HTERT RPE-1 (cell line): ENCODE measurements around the gene NT5DC3.

Experiments used
- in situ Hi-C: fragments of 300-500 bp; cut with MboI; formaldehyde crosslinking; loops from 4 replicates; pipeline ENCODE4 v1.14.3; 2020; ENCODE audit warnings: low sequenced_read_pairs

The NT5DC3 gene

DNA sequence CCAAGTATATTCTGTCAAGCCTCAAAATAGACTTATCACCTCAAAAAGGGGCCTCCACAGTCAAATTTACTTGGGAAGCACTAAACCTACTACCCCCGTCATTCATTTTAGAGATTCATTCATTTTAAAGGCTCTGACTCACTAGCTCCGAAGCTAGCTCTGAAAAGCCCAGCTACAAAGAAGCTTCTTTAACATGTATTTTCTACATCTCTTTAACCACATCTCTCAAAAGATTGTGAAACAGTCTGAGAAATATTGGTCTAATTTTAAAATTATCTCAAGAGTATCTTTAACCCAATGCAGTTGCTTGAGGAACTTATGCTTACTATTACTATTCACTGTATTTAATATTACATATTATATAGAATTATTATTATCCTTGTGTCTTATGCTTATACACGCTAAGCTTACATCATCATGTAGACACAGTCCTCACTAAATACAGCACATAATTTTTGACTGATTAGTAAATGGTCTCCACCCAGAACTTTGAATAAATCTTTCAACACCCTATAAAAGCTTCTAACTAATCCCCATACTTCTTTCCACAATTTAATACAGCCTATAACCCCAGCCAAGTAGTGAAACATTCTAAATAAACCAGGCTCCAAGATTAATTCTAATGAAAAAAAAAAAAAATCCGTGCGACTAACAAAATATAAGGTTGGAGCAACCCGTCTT lies 7.8 kb downstream of the NT5DC3 start:
- in situ Hi-C loops: no loop called here

DNA sequence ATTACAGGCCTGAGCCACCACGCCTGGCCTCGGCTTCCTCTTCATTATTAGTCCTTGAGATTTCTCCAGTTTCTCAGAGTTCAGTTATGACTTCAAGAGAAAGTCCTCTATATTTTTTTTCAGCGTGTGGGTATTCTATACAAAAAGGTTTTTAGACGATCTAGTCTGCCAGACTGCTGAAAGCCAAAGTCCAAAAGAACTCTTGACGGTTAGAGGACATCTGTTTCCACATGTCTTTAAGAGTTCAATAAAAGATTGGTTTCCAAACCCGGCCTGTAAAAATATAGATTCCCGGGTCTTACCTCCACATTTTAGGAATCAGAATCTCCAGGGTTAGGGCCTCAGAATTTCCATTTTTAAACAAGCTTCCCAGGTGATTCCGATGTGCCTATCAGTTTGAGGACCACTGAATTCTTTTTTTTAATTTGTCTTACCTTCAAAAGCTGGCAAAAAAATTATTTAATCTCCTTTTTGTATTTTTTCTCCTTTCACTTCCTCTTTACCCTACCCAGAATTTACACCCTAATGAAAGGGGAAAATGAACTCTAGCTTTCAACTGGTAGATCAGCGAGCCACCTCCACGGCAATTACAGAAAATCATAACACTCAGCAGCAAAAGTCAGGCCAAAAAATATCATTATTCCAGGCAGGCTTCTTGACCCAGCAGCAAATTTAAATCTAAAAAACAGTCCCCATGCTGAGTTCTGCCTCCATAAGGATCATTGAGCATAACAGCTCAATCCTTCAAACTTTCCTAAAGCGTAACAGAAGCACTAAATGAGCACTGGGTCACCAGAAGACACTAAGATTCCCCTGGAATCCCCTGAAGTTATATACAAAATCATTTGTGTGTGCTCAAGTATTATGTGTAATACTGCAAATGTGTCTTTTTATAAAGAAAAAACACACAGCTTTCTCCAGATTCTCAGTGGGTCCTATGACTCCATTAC lies 8.7 kb downstream of the NT5DC3 start:
- in situ Hi-C loops: no loop called here

DNA sequence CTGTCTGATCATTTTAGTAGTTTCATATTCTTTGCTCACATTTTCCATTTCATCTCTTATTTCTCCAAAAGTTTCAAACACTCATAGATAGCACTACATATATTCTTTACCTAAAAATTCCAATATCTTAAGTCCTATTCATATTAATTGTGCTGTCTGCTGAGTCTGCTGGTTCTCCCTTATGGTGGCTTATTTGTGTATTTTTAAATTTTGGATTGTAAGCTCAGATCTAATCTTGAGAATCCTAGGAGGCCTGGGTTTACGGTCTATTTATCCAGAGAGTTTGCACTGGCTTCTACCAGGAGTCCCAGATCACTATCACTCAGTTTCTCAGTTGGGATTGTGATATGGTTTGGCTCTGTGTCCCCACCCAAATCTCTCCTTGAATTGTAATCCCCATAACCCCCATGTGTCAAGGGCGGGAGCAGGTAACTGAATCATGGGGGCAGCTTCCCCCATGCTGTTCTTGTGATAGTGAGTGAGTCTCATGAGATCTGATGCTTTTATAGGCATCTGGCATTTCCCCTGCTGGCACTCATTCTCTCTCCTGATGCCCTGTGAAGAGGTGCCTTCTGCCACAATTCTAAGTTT lies 10.2 kb downstream of the NT5DC3 start:
- in situ Hi-C loops: no loop called here

GRCh38 chr12:103830025-103830725 lies 10.9 kb downstream of the NT5DC3 start:
- in situ Hi-C loops: no loop called here

- in situ Hi-C loops: no loop called here
Observed at GRCh38 chr12:103829092-103829491, 11.9 kb downstream of the NT5DC3 start.

GRCh38 chr12:103827911-103828391 lies 13.1 kb downstream of the NT5DC3 start:
- in situ Hi-C loops: no loop called here

GRCh38 chr12:103824845-103825244 lies 16.2 kb downstream of the NT5DC3 start:
- in situ Hi-C loops: no loop called here

DNA sequence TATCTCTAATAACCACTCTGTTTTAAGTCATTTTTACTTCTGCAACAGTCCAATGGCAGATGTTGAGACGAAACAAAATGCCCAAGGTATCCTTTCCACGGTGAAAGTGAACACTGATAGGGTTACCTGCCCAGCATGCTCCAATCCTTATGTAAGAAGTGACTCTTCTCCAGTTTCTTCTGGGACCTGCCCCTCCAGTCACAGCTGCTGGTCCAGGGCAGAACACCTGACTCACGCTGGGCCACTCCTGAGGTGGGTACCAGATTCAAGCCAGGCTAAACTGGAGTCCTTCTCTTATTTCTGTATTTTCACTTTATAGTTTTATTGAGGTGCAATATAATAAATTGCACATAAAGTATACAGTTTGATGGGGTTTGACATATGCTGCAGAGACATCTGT lies 16.7 kb downstream of the NT5DC3 start:
- in situ Hi-C loops: no loop called here

DNA sequence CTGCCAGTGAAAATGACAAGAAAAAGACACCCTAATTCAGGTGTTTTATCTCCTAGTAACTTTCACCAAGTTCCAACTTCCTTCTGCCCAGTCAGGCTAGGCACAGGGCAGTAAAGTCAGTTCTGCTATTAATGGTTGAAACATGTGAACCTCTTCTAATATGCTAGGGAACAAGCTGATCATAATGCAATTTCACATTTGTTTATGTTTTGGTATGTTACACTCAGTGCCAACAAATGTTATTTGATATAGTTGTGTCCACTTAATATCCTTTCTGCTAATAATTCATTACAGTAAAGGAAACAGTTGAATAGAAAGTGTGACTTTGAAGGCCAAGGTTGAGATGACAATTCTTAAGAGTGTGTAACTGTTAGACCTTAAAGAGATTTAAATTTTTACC lies 17.2 kb downstream of the NT5DC3 start:
- in situ Hi-C loops: no loop called here

- in situ Hi-C loops: no loop called here
Observed at GRCh38 chr12:103821773-103822172, 19.3 kb downstream of the NT5DC3 start.

GRCh38 chr12:103820881-103821489 lies 20.0 kb downstream of the NT5DC3 start:
- in situ Hi-C loops: no loop called here

GRCh38 chr12:103820361-103820760 lies 20.7 kb downstream of the NT5DC3 start:
- in situ Hi-C loops: no loop called here

DNA sequence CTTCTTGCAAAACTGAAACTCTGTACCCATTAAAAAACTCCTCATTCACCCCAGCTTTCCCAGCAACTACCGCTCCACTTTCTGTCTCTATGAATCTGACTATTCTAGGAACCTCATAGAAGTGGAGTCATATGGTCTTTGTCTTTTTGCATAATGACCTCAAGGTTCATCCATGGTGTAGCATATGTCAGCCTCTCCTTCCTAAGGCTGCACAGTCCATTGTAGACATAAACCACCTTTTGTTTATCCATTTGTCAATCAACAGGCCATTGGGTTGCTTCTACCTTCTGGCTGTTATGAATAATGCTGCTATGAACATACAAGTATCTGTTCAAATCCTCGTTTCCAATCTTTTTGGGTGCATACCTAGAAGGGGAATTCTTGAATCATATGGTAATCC lies 21.1 kb downstream of the NT5DC3 start:
- in situ Hi-C loops: no loop called here

- in situ Hi-C loops: no loop called here
Observed at GRCh38 chr12:103819312-103819711, 21.7 kb downstream of the NT5DC3 start.

DNA sequence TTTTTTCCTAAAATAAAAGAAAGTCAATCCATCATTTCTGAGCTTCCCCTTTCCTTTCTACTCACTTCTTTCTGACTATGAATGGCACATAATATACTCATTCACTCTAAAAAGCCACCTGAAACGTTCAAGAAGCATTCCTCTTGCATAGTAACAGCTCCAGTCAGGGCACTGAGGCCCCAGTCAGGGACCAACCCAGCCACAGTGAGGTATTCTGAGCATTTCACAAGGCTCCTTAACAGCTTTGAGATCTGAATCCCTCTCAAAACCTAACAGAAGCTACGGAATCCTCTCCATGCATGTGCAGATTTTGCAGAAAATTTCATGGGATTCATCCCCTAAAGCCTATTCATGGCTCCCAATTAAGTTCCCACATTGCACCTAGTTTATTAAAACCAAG lies 23.2 kb downstream of the NT5DC3 start:
- in situ Hi-C loops: no loop called here

DNA sequence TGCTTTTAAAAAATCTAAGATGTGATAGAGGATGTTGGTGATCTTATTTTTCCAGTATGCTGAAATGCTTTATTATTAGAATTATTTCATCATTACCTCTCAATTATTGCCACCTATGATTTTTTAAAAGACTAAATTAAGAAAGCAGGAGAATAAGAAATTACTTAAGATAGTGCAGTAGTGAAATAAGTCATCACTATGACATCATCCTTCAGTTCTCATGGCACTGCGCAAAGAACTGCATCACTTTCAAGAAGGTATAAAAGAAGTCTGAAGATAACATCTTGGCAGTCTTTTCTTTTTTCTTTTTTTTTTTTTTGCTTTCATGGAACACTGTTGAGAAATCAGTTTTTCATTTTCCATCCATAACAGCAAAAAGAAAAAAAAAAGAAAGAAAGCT lies 24.4 kb downstream of the NT5DC3 start:
- in situ Hi-C loops: no loop called here

- in situ Hi-C loops: no loop called here
Observed at GRCh38 chr12:103814436-103814835, 26.6 kb downstream of the NT5DC3 start.

DNA sequence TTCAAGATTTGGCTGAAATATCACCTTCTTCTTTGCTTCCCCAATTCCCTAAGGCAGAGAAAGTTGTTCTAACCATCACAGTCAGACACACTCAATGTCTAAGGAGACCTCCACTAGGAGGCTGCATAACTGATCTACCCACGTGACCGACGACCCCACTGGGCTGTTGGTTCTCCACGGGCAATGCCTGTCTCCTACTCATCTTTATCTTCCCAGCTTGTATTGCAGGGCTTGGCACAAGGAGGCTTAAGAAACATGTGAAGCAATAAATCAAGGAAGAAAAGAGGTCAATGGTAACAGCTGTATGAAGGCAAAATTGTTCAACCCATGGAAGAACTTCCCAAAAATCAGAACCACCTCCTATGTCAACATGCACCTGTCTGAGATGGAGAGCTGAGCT lies 27.1 kb downstream of the NT5DC3 start:
- in situ Hi-C loops: no loop called here

DNA sequence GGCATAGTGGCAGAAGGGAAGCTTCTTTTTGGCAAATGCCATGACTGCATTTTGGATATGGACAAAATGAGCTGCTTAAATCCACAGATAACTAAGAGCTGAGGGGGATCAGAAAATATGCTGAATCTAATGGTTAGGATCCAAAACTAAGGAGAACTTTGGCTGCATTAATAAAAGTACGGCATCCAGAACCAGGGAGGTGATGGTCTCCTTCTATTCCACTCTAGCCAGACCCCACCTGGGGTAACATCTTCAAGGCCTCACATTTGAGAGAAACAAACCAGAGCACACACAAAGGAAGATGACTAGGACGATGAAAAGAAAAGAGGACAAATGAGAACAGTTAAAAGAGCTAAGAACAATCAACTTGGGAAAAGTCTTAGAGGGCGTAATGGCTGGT lies 27.6 kb downstream of the NT5DC3 start:
- in situ Hi-C loops: no loop called here

DNA sequence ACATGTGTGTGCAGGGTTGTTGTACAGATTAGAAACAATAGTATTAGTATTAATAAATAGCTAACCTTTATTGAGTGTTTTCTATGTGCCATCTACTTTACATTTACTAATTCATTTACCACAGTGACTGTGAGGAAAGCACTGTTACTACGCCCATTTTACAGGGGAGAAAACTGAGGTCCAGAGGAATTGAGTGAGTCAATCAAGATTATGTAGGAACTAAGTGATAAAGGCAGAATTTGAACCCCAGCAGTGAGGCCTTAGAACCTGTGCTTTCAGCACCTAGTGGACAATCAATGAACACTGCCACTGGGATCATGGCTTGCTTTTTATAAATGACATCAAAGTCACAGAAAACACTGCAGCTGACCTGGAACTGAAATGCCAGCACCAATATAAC lies 28.2 kb downstream of the NT5DC3 start:
- in situ Hi-C loops: no loop called here

DNA sequence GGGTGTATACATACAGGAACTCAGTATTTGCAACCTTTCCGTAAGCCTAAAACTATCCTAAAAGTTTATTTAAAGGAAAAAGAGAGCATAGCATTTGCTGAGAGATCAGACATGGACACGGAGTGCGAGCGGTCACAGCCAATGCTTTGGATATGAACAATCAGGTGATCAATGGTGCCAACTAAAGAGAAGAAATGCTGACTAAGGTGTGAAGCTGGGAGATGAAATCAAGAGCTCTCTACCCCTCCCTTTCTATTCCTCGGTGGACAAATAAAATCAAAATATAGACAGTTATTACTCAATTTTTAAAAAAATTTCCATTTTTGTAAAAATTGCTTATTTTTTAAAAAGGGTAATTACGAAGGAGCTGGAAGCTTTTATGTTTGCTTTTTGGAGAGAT lies 29.2 kb downstream of the NT5DC3 start:
- in situ Hi-C loops: no loop called here
